SK-N-SH treated with all-trans-retinoic acid at 6 μM for 48 hours (cell line): ENCODE measurements around the gene SOD2.

Experiments
- BACH2 ChIP-seq: fragments of 250-450 bp; sonication (Bioruptor Pico); IDR thresholded peaks from 2 replicates; pipeline ENCODE4 v1.9.0; 2021; ENCODE audit warnings: mild to moderate bottlenecking, borderline replicate concordance
- CREB5 ChIP-seq: fragments of 250-450 bp; sonication (Bioruptor Pico); IDR thresholded peaks from 2 replicates; pipeline ENCODE4 v1.5.1; 2020; ENCODE audit warnings: low read depth, mild to moderate bottlenecking, moderate library complexity
- CSRNP3 ChIP-seq: fragments of 250-450 bp; sonication (Bioruptor Pico); IDR thresholded peaks from 2 replicates; pipeline ENCODE4 v1.5.1; 2021; ENCODE audit warnings: mild to moderate bottlenecking, moderate library complexity
- PATZ1 ChIP-seq: fragments of 250-450 bp; sonication (Bioruptor Pico); IDR thresholded peaks from 2 replicates; pipeline ENCODE4 v1.8.0; 2020; ENCODE audit warnings: mild to moderate bottlenecking, moderate library complexity, borderline replicate concordance
- RARB ChIP-seq: fragments of 250-450 bp; sonication (Bioruptor Pico); IDR thresholded peaks from 2 replicates; pipeline ENCODE4 v1.8.0; 2021; ENCODE audit warnings: mild to moderate bottlenecking, moderate library complexity
- TCF4 ChIP-seq: fragments of 250-450 bp; sonication (Bioruptor Pico); IDR thresholded peaks from 2 replicates; pipeline ENCODE4 v1.8.0; 2021; ENCODE audit warnings: mild to moderate bottlenecking, moderate library complexity, borderline replicate concordance
- TSHZ2 ChIP-seq: fragments of 250-450 bp; sonication (Bioruptor Pico); IDR thresholded peaks from 2 replicates; pipeline ENCODE4 v1.5.0; 2020; ENCODE audit warnings: mild to moderate bottlenecking, moderate library complexity
- ZFP30 ChIP-seq: fragments of 450-650 bp; formaldehyde crosslinking; IDR thresholded peaks from 2 replicates; pipeline ENCODE4 v1.5.0; 2022; ENCODE audit warnings: mild to moderate bottlenecking, moderate library complexity

DNA sequence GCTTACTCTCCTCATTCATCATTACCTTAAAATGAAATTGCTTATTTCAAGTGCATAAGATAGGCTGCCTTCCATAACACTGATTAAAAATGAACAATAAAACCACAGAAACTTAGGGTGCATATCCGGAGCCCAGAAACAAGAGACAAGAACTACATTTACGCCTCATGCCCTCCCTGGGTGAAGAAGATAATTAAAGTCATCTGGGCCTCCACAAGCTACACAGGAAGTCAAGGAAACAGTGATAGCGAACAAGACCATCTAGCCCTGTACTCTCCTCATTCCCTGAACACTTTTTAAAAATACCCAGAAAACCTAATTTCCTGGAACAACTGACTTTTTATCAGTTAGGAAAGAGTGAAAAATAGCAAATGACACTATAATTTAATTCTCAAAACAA is 6.3 kb downstream of the SOD2 start:
- TF ChIP-seq BACH2 (CRISPR knock-in tag) (no peak), RARB (CRISPR knock-in tag) (no peak), TSHZ2 (no peak), ZFP30 (CRISPR knock-in tag) (no peak), TCF4 (CRISPR knock-in tag) (no peak), CREB5 (no peak), PATZ1 (no peak), CSRNP3 (CRISPR knock-in tag) (no peak)
